Measurements from ENCODE around the gene SPTBN1. TPM values are rescaled to one million over a fixed set of nuclear protein-coding genes. Genes with fewer than 3 reads are reported as not detected.

SPTBN1 gene
- total and polyA plus RNA-seq, 2 of the 13 experiments (the other 11 are each of a cell fraction or from before 2014, with no cell fraction given), result 123 to 299 TPM

DNA sequence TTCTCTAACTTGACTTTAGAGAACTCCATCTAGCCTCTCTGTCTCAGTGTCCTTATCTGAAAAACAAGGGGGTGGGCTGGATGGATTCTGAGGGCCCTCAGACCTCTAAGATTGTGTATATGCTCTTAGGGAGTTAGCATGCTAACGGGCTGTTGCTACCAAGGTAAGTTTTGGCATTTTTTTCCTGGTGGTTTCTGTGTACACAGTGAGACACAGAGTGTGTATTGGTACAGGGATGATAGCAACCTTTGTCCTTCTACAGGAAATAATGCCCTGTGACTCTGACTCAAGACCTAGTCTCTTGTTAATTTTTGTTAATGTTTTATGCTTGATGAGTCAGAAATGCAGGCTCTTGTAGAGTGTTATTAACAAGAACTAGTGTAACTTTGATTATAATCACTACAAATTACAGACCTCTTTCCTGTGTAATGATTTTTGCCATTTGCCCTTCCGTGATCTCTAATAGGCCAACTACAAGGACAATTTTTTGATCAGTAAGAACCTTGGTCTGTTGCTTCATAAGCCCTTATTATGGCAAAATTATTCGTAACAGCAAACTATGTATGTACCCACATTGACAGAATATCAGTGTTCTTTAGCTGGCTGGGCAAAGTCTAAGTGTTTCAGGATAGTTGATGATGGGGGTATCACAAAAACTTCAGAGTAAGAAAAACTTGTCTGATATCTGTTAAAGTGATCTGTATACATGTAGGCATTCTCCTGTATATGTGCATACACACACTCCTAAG, 89.7 kb downstream of the SPTBN1 start (continued):
- TF ChIP-seq NR1H2 (CRISPR knock-in tag; IDR thresholded peaks at IDR 0.05; ENCODE audit: borderline replicate concordance, low read depth) (no peak), ZNF746 (CRISPR knock-in tag; IDR thresholded peaks at IDR 0.05) (no peak), ZNF713 (CRISPR knock-in tag; IDR thresholded peaks at IDR 0.05) (no peak), MED8 (CRISPR knock-in tag; IDR thresholded peaks at IDR 0.05; ENCODE audit: insufficient replicate concordance) (no peak), ZFP41 (CRISPR knock-in tag; IDR thresholded peaks at IDR 0.05; ENCODE audit: borderline replicate concordance) (no peak), ZNF614 (CRISPR knock-in tag; IDR thresholded peaks at IDR 0.05; ENCODE audit: borderline replicate concordance) (peak; percentile 75), ZNF138 (CRISPR knock-in tag; IDR thresholded peaks at IDR 0.05; ENCODE audit: low read depth) (no peak), NCOA1 (CRISPR knock-in tag; IDR thresholded peaks at IDR 0.05) (no peak), ELF1 (CRISPR knock-in tag; IDR thresholded peaks at IDR 0.05) (no peak), LCORL (IDR thresholded peaks at IDR 0.05) (peak; percentile 82), LCORL (CRISPR knock-in tag; IDR thresholded peaks at IDR 0.05) (peak; percentile 92), SOX13 (IDR thresholded peaks at IDR 0.05) (peak; percentile 60; the same call in 1 of the 2 replicates), SOX13 (CRISPR knock-in tag; conservative IDR thresholded peaks at IDR 0.05 in 1 of 2, IDR thresholded peaks at IDR 0.05 in 1 of 2) (peak in 1 of 2 experiments; percentile 90; a peak in 2 of 4 replicates), KDM2A (CRISPR knock-in tag; IDR thresholded peaks at IDR 0.05; ENCODE audit: borderline replicate concordance, low read depth) (no peak)
- TF ChIP-seq, protein P1, sequence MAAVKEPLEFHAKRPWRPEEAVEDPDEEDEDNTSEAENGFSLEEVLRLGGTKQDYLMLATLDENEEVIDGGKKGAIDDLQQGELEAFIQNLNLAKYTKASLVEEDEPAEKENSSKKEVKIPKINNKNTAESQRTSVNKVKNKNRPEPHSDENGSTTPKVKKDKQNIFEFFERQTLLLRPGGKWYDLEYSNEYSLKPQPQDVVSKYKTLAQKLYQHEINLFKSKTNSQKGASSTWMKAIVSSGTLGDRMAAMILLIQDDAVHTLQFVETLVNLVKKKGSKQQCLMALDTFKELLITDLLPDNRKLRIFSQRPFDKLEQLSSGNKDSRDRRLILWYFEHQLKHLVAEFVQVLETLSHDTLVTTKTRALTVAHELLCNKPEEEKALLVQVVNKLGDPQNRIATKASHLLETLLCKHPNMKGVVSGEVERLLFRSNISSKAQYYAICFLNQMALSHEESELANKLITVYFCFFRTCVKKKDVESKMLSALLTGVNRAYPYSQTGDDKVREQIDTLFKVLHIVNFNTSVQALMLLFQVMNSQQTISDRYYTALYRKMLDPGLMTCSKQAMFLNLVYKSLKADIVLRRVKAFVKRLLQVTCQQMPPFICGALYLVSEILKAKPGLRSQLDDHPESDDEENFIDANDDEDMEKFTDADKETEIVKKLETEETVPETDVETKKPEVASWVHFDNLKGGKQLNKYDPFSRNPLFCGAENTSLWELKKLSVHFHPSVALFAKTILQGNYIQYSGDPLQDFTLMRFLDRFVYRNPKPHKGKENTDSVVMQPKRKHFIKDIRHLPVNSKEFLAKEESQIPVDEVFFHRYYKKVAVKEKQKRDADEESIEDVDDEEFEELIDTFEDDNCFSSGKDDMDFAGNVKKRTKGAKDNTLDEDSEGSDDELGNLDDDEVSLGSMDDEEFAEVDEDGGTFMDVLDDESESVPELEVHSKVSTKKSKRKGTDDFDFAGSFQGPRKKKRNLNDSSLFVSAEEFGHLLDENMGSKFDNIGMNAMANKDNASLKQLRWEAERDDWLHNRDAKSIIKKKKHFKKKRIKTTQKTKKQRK (IDR thresholded peaks at IDR 0.05; ENCODE audit: low read length), result no peak
- TF ChIP-seq, protein P2, sequence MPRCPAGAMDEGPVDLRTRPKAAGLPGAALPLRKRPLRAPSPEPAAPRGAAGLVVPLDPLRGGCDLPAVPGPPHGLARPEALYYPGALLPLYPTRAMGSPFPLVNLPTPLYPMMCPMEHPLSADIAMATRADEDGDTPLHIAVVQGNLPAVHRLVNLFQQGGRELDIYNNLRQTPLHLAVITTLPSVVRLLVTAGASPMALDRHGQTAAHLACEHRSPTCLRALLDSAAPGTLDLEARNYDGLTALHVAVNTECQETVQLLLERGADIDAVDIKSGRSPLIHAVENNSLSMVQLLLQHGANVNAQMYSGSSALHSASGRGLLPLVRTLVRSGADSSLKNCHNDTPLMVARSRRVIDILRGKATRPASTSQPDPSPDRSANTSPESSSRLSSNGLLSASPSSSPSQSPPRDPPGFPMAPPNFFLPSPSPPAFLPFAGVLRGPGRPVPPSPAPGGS (CRISPR knock-in tag; IDR thresholded peaks at IDR 0.05), result peak; percentile 56; the same call in 1 of the 2 replicates
- TF ChIP-seq, protein P3, sequence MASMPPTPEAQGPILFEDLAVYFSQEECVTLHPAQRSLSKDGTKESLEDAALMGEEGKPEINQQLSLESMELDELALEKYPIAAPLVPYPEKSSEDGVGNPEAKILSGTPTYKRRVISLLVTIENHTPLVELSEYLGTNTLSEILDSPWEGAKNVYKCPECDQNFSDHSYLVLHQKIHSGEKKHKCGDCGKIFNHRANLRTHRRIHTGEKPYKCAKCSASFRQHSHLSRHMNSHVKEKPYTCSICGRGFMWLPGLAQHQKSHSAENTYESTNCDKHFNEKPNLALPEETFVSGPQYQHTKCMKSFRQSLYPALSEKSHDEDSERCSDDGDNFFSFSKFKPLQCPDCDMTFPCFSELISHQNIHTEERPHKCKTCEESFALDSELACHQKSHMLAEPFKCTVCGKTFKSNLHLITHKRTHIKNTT (CRISPR knock-in tag; IDR thresholded peaks at IDR 0.05), result no peak
- TF ChIP-seq, protein P4, sequence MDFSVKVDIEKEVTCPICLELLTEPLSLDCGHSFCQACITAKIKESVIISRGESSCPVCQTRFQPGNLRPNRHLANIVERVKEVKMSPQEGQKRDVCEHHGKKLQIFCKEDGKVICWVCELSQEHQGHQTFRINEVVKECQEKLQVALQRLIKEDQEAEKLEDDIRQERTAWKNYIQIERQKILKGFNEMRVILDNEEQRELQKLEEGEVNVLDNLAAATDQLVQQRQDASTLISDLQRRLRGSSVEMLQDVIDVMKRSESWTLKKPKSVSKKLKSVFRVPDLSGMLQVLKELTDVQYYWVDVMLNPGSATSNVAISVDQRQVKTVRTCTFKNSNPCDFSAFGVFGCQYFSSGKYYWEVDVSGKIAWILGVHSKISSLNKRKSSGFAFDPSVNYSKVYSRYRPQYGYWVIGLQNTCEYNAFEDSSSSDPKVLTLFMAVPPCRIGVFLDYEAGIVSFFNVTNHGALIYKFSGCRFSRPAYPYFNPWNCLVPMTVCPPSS (IDR thresholded peaks at IDR 0.05), result no peak
- TF ChIP-seq, protein P5, sequence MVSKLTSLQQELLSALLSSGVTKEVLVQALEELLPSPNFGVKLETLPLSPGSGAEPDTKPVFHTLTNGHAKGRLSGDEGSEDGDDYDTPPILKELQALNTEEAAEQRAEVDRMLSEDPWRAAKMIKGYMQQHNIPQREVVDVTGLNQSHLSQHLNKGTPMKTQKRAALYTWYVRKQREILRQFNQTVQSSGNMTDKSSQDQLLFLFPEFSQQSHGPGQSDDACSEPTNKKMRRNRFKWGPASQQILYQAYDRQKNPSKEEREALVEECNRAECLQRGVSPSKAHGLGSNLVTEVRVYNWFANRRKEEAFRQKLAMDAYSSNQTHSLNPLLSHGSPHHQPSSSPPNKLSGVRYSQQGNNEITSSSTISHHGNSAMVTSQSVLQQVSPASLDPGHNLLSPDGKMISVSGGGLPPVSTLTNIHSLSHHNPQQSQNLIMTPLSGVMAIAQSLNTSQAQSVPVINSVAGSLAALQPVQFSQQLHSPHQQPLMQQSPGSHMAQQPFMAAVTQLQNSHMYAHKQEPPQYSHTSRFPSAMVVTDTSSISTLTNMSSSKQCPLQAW (CRISPR knock-in tag; IDR thresholded peaks at IDR 0.05), result peak; percentile 71; the same call in 1 of the 2 replicates
- TF ChIP-seq, protein P6, sequence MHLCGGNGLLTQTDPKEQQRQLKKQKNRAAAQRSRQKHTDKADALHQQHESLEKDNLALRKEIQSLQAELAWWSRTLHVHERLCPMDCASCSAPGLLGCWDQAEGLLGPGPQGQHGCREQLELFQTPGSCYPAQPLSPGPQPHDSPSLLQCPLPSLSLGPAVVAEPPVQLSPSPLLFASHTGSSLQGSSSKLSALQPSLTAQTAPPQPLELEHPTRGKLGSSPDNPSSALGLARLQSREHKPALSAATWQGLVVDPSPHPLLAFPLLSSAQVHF (CRISPR knock-in tag; IDR thresholded peaks at IDR 0.05), result no peak
